Activated CD4-positive, alpha-beta memory T cell treated with anti-CD3 and anti-CD28 coated beads for 36 hours (primary cell): Measurements from ENCODE around the gene HEPN1. TPM values are rescaled to one million over a fixed set of nuclear protein-coding genes. Genes with fewer than 3 reads are reported as not detected.

ENCODE experiments used
- CTCF ChIA-PET: fragments of 350-600 bp; sonication (Branson Sonifier 250); formaldehyde crosslinking; loops from one replicate; lab custom pipeline; 2021; ENCODE audit warnings: antibody characterized with exemption, inconsistent platforms; lab: Charles Lee
- POLR2A ChIA-PET: fragments of 350-600 bp; sonication (Branson Sonifier 250); formaldehyde crosslinking; loops from one replicate; lab custom pipeline; 2021; ENCODE audit warnings: antibody characterized with exemption; lab: Charles Lee
- DNase-seq: peaks from one replicate; pipeline ENCODE4 v3.0.0-alpha.2; 2020
- H3K27ac Mint-ChIP-seq: one replicate; pipeline ENCODE4 v1.8.0; 2021; ENCODE audit warnings: mixed read lengths
- H3K27me3 Mint-ChIP-seq: one replicate; pipeline ENCODE4 v1.8.0; 2021; ENCODE audit warnings: mixed read lengths
- H3K36me3 Mint-ChIP-seq: one replicate; pipeline ENCODE4 v1.8.0; 2021; ENCODE audit warnings: mixed read lengths
- H3K4me1 Mint-ChIP-seq: one replicate; pipeline ENCODE4 v1.8.0; 2021; ENCODE audit warnings: low read depth, mixed read lengths
- H3K4me3 Mint-ChIP-seq: one replicate; pipeline ENCODE4 v1.8.0; 2021; ENCODE audit warnings: mild to moderate bottlenecking, mixed read lengths
- H3K9me3 Mint-ChIP-seq: one replicate; pipeline ENCODE4 v1.8.0; 2021; ENCODE audit warnings: mixed read lengths
- intact Hi-C: fragments of 100-400 bp; cut with micrococcal nuclease; formaldehyde crosslinking; loops from one replicate; pipeline ENCODE4 v1.15.1; 2023
- total RNA-seq, 2 experiments: library from RNA; stranded (reverse); gene quantifications; one replicate each; pipeline ENCODE4 v1.2.3, GENCODE V29; 2021

The HEPN1 gene
- total RNA-seq, 2 experiments from 2014 or later: not detected

DNA sequence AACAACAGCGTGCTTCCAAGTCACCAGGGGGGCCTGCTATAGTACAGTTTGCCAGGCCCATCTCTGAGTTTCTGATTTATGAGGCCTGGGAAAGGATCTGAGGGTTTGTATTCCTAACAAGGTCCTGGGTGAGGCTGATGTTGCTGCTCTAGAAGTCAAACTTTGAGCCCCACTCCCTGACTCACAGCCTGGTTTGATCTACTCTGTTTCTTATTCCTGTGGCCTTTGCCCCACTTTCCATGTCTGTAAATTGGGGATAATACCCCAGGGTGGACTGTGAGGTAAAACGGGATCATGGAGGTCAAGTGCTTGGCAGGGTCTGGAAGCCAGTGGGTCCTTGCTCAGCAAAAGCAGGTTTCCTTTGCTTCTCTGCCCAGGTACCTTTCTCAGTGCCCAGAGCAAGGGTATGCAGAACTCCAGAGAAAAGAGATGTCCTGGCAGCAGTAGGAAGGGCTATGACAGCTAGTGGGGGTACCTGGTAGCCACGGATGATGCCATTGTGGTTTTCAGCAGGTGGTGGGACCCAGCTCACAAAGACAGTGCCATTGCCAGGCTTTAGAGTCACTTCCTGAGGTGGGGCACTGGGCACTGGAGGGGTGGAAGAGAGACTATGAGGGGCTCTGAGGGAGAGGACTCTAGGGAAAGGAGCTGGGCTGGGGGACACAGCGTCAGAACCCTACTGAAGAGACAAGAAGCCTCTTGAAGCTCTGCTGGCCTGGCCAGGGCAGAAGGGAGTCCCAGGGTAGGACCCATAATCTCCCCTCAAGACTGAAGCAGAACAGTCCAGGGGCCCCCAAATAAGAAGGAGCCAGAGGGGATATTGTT is 24.2 kb upstream of the HEPN1 start:
- no peak overlapping the region for H3K27ac Mint-ChIP-seq
- no peaks in the 10 kb centered on the region for H3K27me3 Mint-ChIP-seq
- H3K4me1 Mint-ChIP-seq: peaks cover 2% of the 10 kb centered on the region
- no peaks in the 10 kb centered on the region for H3K36me3 Mint-ChIP-seq
- DNase-seq: no peak
- intact Hi-C loops: no loop called here
- ChIA-PET CTCF (no interaction called here), POLR2A (no interaction called here)
- H3K9me3 Mint-ChIP-seq: no peaks in the 10 kb centered on the region
- H3K4me3 Mint-ChIP-seq: no peak overlapping the region

DNA sequence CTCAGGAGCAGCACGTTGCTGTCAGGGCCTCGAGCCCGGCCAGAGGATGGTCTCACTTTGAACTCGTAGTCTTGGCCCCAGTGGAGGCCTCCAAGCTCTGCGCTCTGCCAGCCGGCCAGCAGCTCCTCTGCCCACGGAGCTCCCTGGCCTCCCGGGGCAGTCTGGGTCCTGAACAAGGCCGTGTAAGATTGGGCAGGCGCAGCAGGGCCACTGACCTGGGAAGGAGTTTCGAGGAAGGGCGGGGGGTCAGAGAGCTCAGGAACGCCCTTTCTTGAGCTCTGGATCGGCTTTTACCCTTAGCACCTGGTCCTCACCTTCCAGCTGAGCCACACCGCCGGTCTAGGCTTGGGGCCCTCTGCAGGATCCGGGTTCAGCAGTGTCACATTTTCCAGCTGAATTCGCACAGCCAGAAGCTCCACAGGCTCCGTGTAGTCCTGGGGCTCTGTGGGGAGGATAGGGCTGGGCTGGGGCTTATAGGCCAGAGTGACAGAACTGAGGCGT is 23.5 kb upstream of the HEPN1 start:
- Mint-ChIP-seq H3K27me3 (no peaks in the 10 kb centered on the region), H3K4me3 (no peak overlapping the region), H3K36me3 (no peaks in the 10 kb centered on the region), H3K4me1 (peaks cover 2% of the 10 kb centered on the region), H3K9me3 (no peaks in the 10 kb centered on the region), H3K27ac (no peak overlapping the region)
- CTCF ChIA-PET: no interaction called here
- no peak for DNase-seq
- intact Hi-C loops: no loop called here
- POLR2A ChIA-PET: interaction anchor here (0.6 kb wide), 1 partner anchor 182 kb away, joined by 3 read pairs; no protein-coding TSS in a partner anchor

DNA sequence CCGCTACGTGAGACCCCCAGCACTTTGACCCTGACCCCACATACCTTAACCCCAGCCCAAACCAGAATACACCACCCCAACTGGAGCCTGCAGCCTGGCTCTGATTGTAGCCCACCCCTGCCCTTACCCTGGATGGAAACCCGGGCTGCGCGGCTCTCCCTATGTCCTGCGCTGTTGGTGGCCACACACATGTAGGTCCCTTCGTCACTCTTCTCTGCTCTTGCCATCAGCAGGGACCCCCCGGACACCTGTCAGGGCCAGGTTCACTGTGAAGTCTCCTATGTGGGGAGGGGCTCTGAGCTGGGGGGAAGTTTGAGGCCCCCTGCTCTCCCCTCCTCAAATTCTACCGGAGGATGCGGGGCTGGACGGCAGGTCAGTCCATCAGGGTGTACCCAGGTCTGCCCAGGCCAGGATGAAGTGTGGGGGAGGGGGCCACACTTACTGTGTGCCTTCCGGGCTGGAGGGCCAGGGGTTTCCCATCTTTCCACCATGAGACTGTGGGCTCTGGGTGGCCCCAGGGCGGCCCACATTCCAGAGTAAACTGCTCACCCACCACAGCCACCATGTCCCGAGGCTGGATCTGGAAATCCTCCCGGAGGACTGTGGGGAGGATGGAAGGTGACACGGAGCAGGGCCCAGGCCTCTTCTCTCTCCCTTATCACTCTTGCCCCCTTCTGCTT is 22.8 kb upstream of the HEPN1 start:
- Mint-ChIP-seq H3K4me3 (no peak overlapping the region), H3K27ac (no peak overlapping the region), H3K4me1 (peaks cover 2% of the 10 kb centered on the region), H3K27me3 (peaks cover under 1% of the 10 kb centered on the region), H3K36me3 (no peaks in the 10 kb centered on the region), H3K9me3 (no peaks in the 10 kb centered on the region)
- DNase-seq: no peak
- CTCF ChIA-PET: interaction anchor here (2.3 kb wide), 1 partner anchor 20 kb away, joined by 8 read pairs; no protein-coding TSS in a partner anchor
- POLR2A ChIA-PET: no interaction called here
- intact Hi-C loops: no loop called here

DNA sequence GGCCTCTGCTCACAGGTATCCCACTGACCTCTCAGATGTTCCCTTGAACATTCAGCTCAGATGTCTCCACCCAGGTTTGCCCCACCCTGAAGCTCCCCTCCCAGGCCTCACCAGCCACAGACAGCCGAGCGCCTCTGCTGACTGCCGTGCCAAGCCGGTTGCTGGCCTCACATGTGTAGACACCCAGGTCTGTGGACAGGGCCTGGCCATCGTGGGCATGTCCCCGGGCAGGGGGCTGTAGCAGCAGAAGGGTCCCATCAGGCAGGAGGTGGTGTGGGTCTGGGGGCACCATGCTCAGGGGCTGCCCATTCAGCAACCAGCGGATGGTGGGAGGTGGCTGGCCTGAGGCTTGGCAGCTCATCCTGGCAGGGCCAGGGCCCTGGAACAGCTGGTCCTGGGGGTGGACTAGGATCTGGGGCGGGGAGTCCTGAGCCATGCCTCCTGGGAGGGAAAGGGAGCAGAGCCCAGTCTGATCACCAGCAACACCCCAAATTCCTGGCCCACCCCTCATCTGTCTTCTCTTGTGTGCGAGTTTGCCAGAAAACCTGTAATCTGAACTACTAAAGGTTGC is 22.1 kb upstream of the HEPN1 start:
- DNase-seq: no peak
- ChIA-PET POLR2A (no interaction called here), CTCF (interaction anchor here (2.3 kb wide), 1 partner anchor 21 kb away, joined by 8 read pairs; no protein-coding TSS in a partner anchor)
- peaks cover 2% of the 10 kb centered on the region for H3K4me1 Mint-ChIP-seq
- H3K9me3 Mint-ChIP-seq: no peaks in the 10 kb centered on the region
- no peaks in the 10 kb centered on the region for H3K36me3 Mint-ChIP-seq
- peaks cover 4% of the 10 kb centered on the region for H3K27me3 Mint-ChIP-seq
- H3K27ac Mint-ChIP-seq: no peak overlapping the region
- no peak overlapping the region for H3K4me3 Mint-ChIP-seq
- intact Hi-C loops: no loop called here

DNA sequence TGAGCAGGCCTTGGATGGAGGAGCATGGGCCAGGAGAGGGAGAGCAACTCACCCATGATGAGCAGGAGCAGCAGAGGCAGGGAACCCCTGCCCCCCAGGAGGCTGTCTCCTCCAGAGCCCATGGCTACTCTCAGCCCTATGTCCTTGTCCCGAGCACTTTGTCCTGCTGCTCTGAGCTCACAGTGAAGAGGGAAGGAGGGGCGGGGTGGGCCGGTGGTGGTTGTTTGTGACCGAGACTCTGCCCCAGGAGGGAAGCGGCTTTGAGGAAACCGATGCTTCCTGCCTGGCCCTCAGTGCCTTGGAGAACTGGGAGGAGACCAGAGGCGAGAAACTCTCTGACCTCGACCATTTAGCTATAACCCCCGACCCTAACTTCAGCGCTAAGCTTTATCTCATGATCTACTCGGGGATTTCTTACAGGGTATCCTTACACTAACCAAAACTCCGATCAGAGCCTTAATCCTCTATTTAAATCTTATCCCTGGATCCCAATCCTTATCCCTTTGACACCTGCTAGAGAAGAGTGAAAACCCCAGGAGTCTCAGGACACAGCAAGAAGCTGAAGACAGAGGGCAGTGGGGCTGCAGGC is 21.3 kb upstream of the HEPN1 start, which contains the start of gene ROBO4:
ROBO4 (minus strand) TSS at position 192 of the 589 bp plus-strand sequence; CDS start at position 122, 70 bp downstream.
- Mint-ChIP-seq H3K4me3 (no peak within 1 kb of the TSS), H3K27ac (no peak within 1 kb of the TSS), H3K36me3 (no peaks in the 10 kb centered on the region)

DNA sequence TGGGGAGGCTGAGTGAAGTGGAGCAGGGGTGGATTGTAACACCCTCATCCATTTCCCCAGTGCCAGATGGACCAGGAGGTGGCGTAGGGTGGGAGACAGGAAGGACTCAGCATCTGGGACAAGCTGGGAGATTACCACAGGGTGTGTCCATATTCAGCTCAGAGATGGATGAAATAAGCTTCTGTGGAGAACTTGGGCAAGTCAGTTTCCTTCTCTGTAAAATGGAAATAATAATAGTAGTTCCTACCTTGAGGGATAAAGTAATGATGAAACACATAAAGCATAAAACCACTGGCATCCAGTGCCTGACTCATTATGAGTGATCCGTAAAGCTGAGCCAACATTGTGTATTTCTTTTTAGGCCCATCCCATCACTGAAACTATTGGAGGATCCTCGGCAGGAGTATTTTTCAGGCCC is 20.8 kb upstream of the HEPN1 start:
- Mint-ChIP-seq H3K4me1 (peaks cover 2% of the 10 kb centered on the region), H3K27ac (no peak overlapping the region), H3K4me3 (no peak overlapping the region), H3K9me3 (no peaks in the 10 kb centered on the region), H3K27me3 (peaks cover 4% of the 10 kb centered on the region), H3K36me3 (no peaks in the 10 kb centered on the region)
- CTCF ChIA-PET: interaction anchor here (0.6 to 2.3 kb wide), 3 partner anchors 22 to 245 kb away, joined by 3 to 8 read pairs (median 4); no protein-coding TSS in a partner anchor
- intact Hi-C loops: no loop called here
- DNase-seq: no peak
- POLR2A ChIA-PET: no interaction called here

More for the DNA sequence above, 21.3 kb upstream of the HEPN1 start, which contains the start of gene ROBO4:
- Mint-ChIP-seq H3K27me3 (peaks cover 4% of the 10 kb centered on the region), H3K9me3 (no peaks in the 10 kb centered on the region), H3K4me1 (peaks cover 2% of the 10 kb centered on the region)
- POLR2A ChIA-PET: no interaction called here
- intact Hi-C loops: no loop called here
- no peak for DNase-seq
- CTCF ChIA-PET: interaction anchor here (0.6 to 2.3 kb wide), 3 partner anchors 21 to 245 kb away, joined by 3 to 8 read pairs (median 4); no protein-coding TSS in a partner anchor

DNA sequence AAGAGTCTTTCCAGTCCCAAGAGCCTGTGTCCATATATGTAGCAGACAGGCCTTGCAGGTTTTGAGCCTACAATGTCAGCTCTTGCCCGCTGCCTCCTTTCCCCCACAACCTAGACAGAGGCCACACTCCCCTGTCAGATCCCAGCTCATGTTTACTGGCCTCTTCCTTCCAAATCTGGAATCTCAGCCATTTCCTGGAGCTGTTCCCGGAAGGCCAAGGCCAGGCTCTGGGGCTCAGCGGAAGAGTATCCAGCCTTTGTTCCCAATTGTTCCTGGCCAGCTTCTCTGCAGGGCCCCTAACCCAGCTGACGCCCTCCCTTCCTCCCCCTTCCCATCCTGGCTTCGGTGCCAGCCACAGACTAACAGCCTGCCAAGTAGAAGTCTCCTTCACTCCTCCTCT is 20.3 kb upstream of the HEPN1 start:
- ChIA-PET CTCF (interaction anchor here (0.6 to 0.9 kb wide), 2 partner anchors 22 to 197 kb away, joined by 3 to 4 read pairs; no protein-coding TSS in a partner anchor), POLR2A (no interaction called here)
- H3K27me3 Mint-ChIP-seq: peaks cover 4% of the 10 kb centered on the region
- no peak for DNase-seq
- H3K9me3 Mint-ChIP-seq: no peaks in the 10 kb centered on the region
- no peaks in the 10 kb centered on the region for H3K36me3 Mint-ChIP-seq
- no peak overlapping the region for H3K4me3 Mint-ChIP-seq
- no peak overlapping the region for H3K27ac Mint-ChIP-seq
- intact Hi-C loops: no loop called here
- peaks cover 2% of the 10 kb centered on the region for H3K4me1 Mint-ChIP-seq

DNA sequence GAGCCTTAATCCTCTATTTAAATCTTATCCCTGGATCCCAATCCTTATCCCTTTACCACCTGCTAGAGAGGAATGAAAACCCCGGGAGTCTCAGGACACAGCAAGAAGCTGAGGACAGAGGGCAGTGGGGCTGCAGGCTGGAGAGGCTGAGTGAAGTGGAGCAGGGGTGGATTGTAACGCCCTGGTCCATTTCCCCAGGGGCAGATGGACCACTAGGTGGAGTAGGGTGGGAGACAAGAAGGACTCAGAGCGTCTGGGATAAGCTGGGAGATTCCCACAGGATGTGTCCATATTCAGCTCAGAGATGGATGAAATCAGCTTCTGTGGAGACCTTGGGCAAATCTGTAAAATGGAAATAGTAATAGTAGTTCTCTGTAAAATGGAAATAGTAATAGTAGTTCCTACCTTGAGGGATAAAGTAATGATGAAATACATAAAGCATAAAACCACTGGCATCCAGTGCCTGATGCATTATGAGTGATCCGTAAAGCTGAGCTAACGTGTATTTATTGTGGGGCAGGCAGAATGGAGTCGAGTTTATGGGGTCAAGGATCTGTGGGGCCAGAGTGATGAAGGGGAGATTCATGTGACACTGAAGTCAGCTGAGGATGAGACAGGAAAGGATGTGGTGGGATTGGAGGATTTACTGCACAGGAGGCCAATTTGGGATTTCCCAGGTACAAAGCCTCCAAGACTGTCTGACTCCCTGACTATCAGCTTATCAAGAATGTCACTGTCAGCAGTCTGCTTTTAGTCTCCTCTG is 19.5 kb upstream of the HEPN1 start:
- H3K36me3 Mint-ChIP-seq: no peaks in the 10 kb centered on the region
- ChIA-PET POLR2A (no interaction called here), CTCF (interaction anchor here (0.9 kb wide), 1 partner anchor 23 kb away, joined by 3 read pairs; no protein-coding TSS in a partner anchor)
- intact Hi-C loops: no loop called here
- H3K27me3 Mint-ChIP-seq: peaks cover 4% of the 10 kb centered on the region
- no peak for DNase-seq
- no peak overlapping the region for H3K4me3 Mint-ChIP-seq
- H3K9me3 Mint-ChIP-seq: no peaks in the 10 kb centered on the region
- H3K4me1 Mint-ChIP-seq: peaks cover 2% of the 10 kb centered on the region
- no peak overlapping the region for H3K27ac Mint-ChIP-seq

DNA sequence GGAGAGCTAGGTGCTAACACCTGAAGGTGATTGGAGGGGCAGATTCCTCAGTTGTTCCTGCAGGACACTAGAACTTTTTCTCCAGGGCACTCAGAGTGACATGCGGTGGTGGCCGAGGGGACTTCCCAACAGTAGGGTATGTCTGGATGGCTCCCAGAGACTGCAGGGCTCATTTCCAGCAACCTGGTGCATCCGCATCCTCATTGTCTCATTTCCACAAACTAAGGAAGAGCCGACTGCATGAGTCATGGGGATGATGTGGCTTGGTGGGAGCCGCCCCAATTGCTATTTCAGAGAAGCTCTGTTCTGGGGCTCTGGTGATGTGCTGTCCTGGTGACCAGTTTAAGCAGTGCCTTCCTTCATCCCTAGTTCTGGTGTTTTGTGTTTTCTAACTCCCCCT is 18.6 kb upstream of the HEPN1 start:
- intact Hi-C loops: no loop called here
- Mint-ChIP-seq H3K27me3 (peaks cover 5% of the 10 kb centered on the region), H3K36me3 (no peaks in the 10 kb centered on the region), H3K4me1 (peaks cover 2% of the 10 kb centered on the region), H3K9me3 (no peaks in the 10 kb centered on the region), H3K4me3 (no peak overlapping the region), H3K27ac (no peak overlapping the region)
- ChIA-PET POLR2A (no interaction called here), CTCF (no interaction called here)
- no peak for DNase-seq

DNA sequence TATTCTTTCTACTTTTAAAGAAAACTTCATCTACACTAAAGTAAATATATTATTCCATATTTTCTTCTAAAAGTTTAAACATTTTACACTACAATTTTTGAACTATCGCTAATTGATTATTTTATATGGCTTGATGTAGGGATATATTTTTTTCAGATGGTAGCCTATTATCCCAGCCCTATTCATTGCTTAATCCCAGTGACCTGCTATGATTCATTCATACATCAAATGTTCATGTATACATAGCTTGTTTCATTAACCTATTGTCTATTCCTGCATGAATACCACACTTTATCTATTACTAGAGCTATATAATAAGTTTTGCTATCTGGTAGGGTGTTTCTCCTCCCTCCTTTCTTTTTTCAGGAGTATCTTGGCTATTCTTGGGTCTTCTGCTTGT is 16.4 kb upstream of the HEPN1 start:
- H3K9me3 Mint-ChIP-seq: no peaks in the 10 kb centered on the region
- no peak overlapping the region for H3K4me3 Mint-ChIP-seq
- H3K36me3 Mint-ChIP-seq: no peaks in the 10 kb centered on the region
- CTCF ChIA-PET: no interaction called here
- no peaks in the 10 kb centered on the region for H3K4me1 Mint-ChIP-seq
- POLR2A ChIA-PET: no interaction called here
- DNase-seq: no peak
- H3K27me3 Mint-ChIP-seq: peaks cover 14% of the 10 kb centered on the region
- intact Hi-C loops: no loop called here
- no peak overlapping the region for H3K27ac Mint-ChIP-seq
